ENCODE results near the gene ERMAP.
"Not testable (repeated sequence)": the region's sequence is repeated elsewhere in the genome, so short reads cannot be mapped to it uniquely, and the experiment has no call there.

The ERMAP gene

GRCh38 chr1:42807056-42807668 is 9.8 kb upstream of the ERMAP start:
- DNase-seq (ENCODE audit: low read depth in 1 of 2, low spot score in 1 of 2) = no peak

GRCh38 chr1:42814815-42815214 is 2.1 kb upstream of the ERMAP start:
- not testable (repeated sequence) for DNase-seq (ENCODE audit: low read depth in 1 of 2, low spot score in 1 of 2)

- no peak for DNase-seq (ENCODE audit: low read depth in 1 of 2, low spot score in 1 of 2)
Measured at GRCh38 chr1:42815941-42816584, 859 bp upstream of the ERMAP start.

- no peak for DNase-seq (ENCODE audit: low read depth in 1 of 2, low spot score in 1 of 2)
Measured at GRCh38 chr1:42817440-42817767, 482 bp downstream of the ERMAP start.

- DNase-seq (ENCODE audit: low read depth in 1 of 2, low spot score in 1 of 2) = no peak
Measured at GRCh38 chr1:42817976-42818375, 1.1 kb downstream of the ERMAP start.

GRCh38 chr1:42820813-42821212 is 3.9 kb downstream of the ERMAP start:
- DNase-seq (ENCODE audit: low read depth in 1 of 2, low spot score in 1 of 2) = no peak

GRCh38 chr1:42821690-42822089 is 4.8 kb downstream of the ERMAP start:
- no peak for DNase-seq (ENCODE audit: low read depth in 1 of 2, low spot score in 1 of 2)

- no peak for DNase-seq (ENCODE audit: low read depth in 1 of 2, low spot score in 1 of 2)
Measured at GRCh38 chr1:42822800-42823392, 6.0 kb downstream of the ERMAP start.

- no peak for DNase-seq (ENCODE audit: low read depth in 1 of 2, low spot score in 1 of 2)
Measured at GRCh38 chr1:42824481-42825035, 7.6 kb downstream of the ERMAP start.

GRCh38 chr1:42825036-42825851 is 8.3 kb downstream of the ERMAP start:
- no peak for DNase-seq (ENCODE audit: low read depth in 1 of 2, low spot score in 1 of 2)

- no peak for DNase-seq (ENCODE audit: low read depth in 1 of 2, low spot score in 1 of 2)
Measured at GRCh38 chr1:42830631-42831030, 13.7 kb downstream of the ERMAP start.

GRCh38 chr1:42831273-42831672 is 14.4 kb downstream of the ERMAP start:
- no peak for DNase-seq (ENCODE audit: low read depth in 1 of 2, low spot score in 1 of 2)

- DNase-seq (ENCODE audit: low read depth in 1 of 2, low spot score in 1 of 2) = no peak
Measured at GRCh38 chr1:42832641-42833240, 15.8 kb downstream of the ERMAP start.

- no peak for DNase-seq (ENCODE audit: low read depth in 1 of 2, low spot score in 1 of 2)
Measured at GRCh38 chr1:42833981-42834380, 17.1 kb downstream of the ERMAP start.

GRCh38 chr1:42834803-42835202 is 17.9 kb downstream of the ERMAP start:
- no peak for DNase-seq (ENCODE audit: low read depth in 1 of 2, low spot score in 1 of 2)

- no peak for DNase-seq (ENCODE audit: low read depth in 1 of 2, low spot score in 1 of 2)
Measured at GRCh38 chr1:42835422-42835821, 18.5 kb downstream of the ERMAP start.

GRCh38 chr1:42837709-42838108 is 20.8 kb downstream of the ERMAP start:
- no peak for DNase-seq (ENCODE audit: low read depth in 1 of 2, low spot score in 1 of 2)

- no peak for DNase-seq (ENCODE audit: low read depth in 1 of 2, low spot score in 1 of 2)
Measured at GRCh38 chr1:42838482-42839190, 21.7 kb downstream of the ERMAP start.

- DNase-seq (ENCODE audit: low read depth in 1 of 2, low spot score in 1 of 2) = no peak
Measured at GRCh38 chr1:42841010-42841409, 24.1 kb downstream of the ERMAP start.

- DNase-seq (ENCODE audit: low read depth in 1 of 2, low spot score in 1 of 2) = no peak
Measured at GRCh38 chr1:42841440-42842147, 24.7 kb downstream of the ERMAP start.
